HepG2 (cell line): Measurements from ENCODE around the gene TIGAR. TPM values are rescaled to one million over a fixed set of nuclear protein-coding genes. Genes with fewer than 3 reads are reported as not detected.

Source experiments
- ATF7 ChIP-seq, 2 experiments: fragments of 450-650 bp in 1 of 2; sonication (generic) in 1 of 2; formaldehyde crosslinking in 1 of 2; IDR thresholded peaks; 2 replicates each; pipeline versions ENCODE4 v1.4.0 to v1.6.1; 2016 to 2020; ENCODE audit warnings: antibody characterized with exemption in 1 of 2, mild to moderate bottlenecking in 1 of 2, missing genetic modification reagents in 1 of 2
- FOSL2 ChIP-seq: sonication (generic); formaldehyde crosslinking; IDR thresholded peaks from 2 replicates; pipeline ENCODE4 v1.4.0; 2020; ENCODE audit warnings: missing genetic modification reagents
- ZNF569 ChIP-seq: sonication (generic); formaldehyde crosslinking; IDR thresholded peaks from 2 replicates; pipeline ENCODE4 v1.5.0; 2020; ENCODE audit warnings: mild to moderate bottlenecking, missing genetic modification reagents, moderate library complexity, borderline replicate concordance
- polyA plus RNA-seq, 8 experiments: library from polyadenylated mRNA; depleted of rRNA in 3 of 8; stranded (reverse) in 7 of 8; unstranded in 1 of 8; fragments of >200 nt; fragmentation: Illumina TruSeq in 4 of 8; extraction: Trizol in 4 of 8; gene quantifications; 2 replicates each; pipeline versions ENCODE4 v1.2.1 to v1.2.3, GENCODE V29; 2011 to 2016; ENCODE audit warnings: low read depth in 4 of 8, missing spikeins in 1 of 8, mixed read lengths in 1 of 8; ENCODE audit not compliant: insufficient read depth in 1 of 8
- total RNA-seq, 5 experiments: library from RNA; depleted of rRNA; stranded (reverse); fragments of >200 nt; fragmentation: Illumina TruSeq; extraction: Trizol; gene quantifications; 2 replicates each; pipeline ENCODE4 v1.2.3, GENCODE V29; 2016; ENCODE audit warnings: low read depth in 1 of 5
- TF ChIP-seq, protein P1 (sequence below): sonication (generic); formaldehyde crosslinking; IDR thresholded peaks from 2 replicates; pipeline ENCODE4 v1.8.0; 2022; ENCODE audit warnings: missing genetic modification reagents, mild to moderate bottlenecking, moderate library complexity, borderline replicate concordance
- TF ChIP-seq, protein P2 (sequence below): sonication (generic); formaldehyde crosslinking; IDR thresholded peaks from 2 replicates; pipeline ENCODE4 v1.4.0; 2020; ENCODE audit warnings: low read depth, mild to moderate bottlenecking, missing genetic modification reagents
- TF ChIP-seq, protein P3 (sequence below): IDR thresholded peaks from 2 replicates; pipeline ENCODE4 v1.6.1; 2016; ENCODE audit warnings: mild to moderate bottlenecking
- TF ChIP-seq, protein P4 (sequence below): sonication (generic); formaldehyde crosslinking; IDR thresholded peaks from 2 replicates; pipeline ENCODE4 v1.4.0; 2020; ENCODE audit warnings: mild to moderate bottlenecking, missing genetic modification reagents

TIGAR gene
- total and polyA plus RNA-seq, 2 of the 13 experiments (the other 11 are each of a cell fraction or from before 2014, with no cell fraction given), result 2.6 to 21.8 TPM

DNA sequence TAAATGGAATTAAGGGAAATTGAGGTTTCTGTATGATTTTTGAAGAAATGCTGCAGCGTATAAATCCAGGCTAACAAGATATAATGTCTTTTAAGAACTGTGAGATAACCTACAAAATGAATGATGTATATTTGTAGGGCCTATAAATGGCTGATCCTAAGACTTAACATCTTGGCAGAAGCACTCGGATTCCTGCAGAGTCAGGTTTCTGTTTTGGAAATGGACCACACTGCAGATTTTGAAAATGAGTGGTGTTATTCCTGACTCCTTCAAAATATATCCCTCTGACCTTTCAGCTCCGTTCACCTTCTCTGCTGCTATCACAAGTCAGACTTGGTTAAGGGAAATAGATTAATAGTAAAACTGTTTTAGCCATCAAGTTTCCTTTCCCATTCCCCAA lies 5.0 kb downstream of the TIGAR start (continued):
- TF ChIP-seq, protein P1, sequence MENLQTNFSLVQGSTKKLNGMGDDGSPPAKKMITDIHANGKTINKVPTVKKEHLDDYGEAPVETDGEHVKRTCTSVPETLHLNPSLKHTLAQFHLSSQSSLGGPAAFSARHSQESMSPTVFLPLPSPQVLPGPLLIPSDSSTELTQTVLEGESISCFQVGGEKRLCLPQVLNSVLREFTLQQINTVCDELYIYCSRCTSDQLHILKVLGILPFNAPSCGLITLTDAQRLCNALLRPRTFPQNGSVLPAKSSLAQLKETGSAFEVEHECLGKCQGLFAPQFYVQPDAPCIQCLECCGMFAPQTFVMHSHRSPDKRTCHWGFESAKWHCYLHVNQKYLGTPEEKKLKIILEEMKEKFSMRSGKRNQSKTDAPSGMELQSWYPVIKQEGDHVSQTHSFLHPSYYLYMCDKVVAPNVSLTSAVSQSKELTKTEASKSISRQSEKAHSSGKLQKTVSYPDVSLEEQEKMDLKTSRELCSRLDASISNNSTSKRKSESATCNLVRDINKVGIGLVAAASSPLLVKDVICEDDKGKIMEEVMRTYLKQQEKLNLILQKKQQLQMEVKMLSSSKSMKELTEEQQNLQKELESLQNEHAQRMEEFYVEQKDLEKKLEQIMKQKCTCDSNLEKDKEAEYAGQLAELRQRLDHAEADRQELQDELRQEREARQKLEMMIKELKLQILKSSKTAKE (CRISPR knock-in tag), result no peak
- TF ChIP-seq, protein P2, sequence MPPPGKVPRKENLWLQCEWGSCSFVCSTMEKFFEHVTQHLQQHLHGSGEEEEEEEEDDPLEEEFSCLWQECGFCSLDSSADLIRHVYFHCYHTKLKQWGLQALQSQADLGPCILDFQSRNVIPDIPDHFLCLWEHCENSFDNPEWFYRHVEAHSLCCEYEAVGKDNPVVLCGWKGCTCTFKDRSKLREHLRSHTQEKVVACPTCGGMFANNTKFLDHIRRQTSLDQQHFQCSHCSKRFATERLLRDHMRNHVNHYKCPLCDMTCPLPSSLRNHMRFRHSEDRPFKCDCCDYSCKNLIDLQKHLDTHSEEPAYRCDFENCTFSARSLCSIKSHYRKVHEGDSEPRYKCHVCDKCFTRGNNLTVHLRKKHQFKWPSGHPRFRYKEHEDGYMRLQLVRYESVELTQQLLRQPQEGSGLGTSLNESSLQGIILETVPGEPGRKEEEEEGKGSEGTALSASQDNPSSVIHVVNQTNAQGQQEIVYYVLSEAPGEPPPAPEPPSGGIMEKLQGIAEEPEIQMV (CRISPR knock-in tag), result no peak
- TF ChIP-seq ATF7 (IDR thresholded peaks at IDR 0.05) (no peak), ATF7 (CRISPR knock-in tag; IDR thresholded peaks at IDR 0.05) (no peak), ZNF569 (CRISPR knock-in tag) (no peak), FOSL2 (CRISPR knock-in tag) (no peak)
- TF ChIP-seq, protein P3, sequence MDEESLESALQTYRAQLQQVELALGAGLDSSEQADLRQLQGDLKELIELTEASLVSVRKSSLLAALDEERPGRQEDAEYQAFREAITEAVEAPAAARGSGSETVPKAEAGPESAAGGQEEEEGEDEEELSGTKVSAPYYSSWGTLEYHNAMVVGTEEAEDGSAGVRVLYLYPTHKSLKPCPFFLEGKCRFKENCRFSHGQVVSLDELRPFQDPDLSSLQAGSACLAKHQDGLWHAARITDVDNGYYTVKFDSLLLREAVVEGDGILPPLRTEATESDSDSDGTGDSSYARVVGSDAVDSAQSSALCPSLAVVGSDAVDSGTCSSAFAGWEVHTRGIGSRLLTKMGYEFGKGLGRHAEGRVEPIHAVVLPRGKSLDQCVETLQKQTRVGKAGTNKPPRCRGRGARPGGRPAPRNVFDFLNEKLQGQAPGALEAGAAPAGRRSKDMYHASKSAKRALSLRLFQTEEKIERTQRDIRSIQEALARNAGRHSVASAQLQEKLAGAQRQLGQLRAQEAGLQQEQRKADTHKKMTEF, result no peak
- TF ChIP-seq, protein P4, sequence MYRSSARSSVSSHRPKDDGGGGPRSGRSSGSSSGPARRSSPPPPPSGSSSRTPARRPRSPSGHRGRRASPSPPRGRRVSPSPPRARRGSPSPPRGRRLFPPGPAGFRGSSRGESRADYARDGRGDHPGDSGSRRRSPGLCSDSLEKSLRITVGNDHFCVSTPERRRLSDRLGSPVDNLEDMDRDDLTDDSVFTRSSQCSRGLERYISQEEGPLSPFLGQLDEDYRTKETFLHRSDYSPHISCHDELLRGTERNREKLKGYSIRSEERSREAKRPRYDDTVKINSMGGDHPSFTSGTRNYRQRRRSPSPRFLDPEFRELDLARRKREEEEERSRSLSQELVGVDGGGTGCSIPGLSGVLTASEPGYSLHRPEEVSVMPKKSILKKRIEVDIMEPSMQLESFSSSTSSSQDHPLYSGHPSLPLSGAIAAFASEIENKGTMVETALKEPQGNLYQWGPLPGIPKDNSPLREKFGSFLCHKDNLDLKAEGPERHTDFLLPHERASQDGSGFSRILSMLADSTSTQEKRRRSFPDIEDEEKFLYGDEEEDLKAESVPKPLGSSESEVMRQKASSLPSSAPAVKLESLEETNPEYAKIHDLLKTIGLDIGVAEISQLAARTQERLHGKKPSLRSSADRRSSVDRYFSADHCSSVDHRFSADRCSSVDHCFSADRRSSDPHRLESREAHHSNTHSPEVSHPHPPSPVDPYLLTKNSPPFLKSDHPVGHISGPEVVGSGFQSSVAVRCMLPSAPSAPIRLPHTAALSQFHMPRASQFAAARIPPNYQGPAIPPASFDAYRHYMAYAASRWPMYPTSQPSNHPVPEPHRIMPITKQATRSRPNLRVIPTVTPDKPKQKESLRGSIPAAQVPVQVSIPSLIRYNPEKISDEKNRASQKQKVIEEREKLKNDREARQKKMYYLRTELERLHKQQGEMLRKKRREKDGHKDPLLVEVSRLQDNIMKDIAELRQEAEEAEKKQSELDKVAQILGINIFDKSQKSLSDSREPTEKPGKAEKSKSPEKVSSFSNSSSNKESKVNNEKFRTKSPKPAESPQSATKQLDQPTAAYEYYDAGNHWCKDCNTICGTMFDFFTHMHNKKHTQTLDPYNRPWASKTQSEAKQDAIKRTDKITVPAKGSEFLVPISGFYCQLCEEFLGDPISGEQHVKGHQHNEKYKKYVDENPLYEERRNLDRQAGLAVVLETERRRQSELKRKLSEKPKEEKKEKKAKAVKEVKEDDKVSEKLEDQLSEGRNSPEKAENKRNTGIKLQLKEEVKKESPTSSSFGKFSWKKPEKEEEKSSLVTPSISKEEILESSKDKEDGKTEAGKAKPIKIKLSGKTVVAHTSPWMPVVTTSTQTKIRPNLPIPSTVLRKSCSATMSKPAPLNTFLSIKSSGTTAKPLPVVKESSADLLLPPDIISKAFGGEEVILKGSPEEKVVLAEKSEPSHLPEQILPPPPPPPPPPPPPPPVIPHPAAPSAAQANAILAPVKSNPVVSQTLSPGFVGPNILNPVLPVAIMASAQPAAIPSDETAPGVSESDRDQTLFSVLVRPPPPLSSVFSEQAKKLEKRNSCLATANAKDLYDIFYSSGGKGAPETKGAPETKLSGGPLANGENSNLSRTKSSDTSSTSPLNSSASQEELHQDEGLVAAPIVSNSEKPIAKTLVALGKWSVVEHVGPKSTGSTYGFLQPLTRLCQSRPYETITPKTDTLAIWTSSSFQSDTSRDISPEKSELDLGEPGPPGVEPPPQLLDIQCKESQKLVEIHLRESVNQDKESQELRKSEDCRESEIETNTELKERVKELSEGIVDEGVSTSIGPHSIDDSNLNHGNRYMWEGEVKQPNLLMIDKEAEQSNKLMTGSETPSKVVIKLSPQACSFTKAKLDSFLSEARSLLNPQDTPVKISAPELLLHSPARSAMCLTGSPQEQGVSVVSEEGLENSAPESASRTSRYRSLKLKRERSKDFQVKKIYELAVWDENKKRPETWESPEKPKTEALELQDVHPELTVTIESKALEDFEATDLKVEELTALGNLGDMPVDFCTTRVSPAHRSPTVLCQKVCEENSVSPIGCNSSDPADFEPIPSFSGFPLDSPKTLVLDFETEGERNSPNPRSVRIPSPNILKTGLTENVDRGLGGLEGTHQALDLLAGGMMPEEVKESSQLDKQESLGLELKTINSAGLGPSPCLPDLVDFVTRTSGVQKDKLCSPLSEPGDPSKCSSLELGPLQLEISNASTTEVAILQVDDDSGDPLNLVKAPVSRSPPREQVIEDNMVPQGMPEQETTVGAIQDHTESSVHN (CRISPR knock-in tag), result no peak
- TF ChIP-seq, all 625 proteins: peak for 0
